GM23338 (cell line): ENCODE measurements around the gene NARS2. TPM values are rescaled to one million over a fixed set of nuclear protein-coding genes. Genes with fewer than 3 reads are reported as not detected.

ENCODE experiments used
- ATAC-seq: fragments of 200-7000 bp; cut with Tn5 transposase; 3 replicates; pipeline ENCODE4 v1.9.1; 2020
- DNase-seq: peaks from one replicate; pipeline ENCODE4 v3.0.0-alpha.2; 2015; ENCODE audit warnings: low spot score
- H2AFZ ChIP-seq: fragments of 200-600 bp; sonication (generic); 2 replicates; pipeline ENCODE4 v1.8.0; 2016; ENCODE audit warnings: antibody characterized with exemption, mild to moderate bottlenecking, moderate library complexity
- H3F3A ChIP-seq: fragments of 200-600 bp; sonication (generic); replicated peaks from 2 replicates; pipeline ENCODE4 v1.8.0; 2017; ENCODE audit warnings: antibody characterized with exemption, mixed run types, low read depth
- H3K27ac ChIP-seq: fragments of 200-600 bp; sonication (generic); 2 replicates; pipeline ENCODE4 v1.6.1; 2016; ENCODE audit warnings: low read depth
- H3K27me3 ChIP-seq: fragments of 200-600 bp; sonication (generic); 2 replicates; pipeline ENCODE4 v1.8.0; 2016; ENCODE audit warnings: mild to moderate bottlenecking, mixed run types, moderate library complexity; ENCODE audit not compliant: insufficient read depth
- H3K36me3 ChIP-seq: fragments of 200-600 bp; sonication (generic); 2 replicates; pipeline ENCODE4 v1.8.0; 2016; ENCODE audit warnings: mild to moderate bottlenecking; ENCODE audit not compliant: insufficient read depth
- H3K4me1 ChIP-seq: fragments of 200-600 bp; sonication (generic); 2 replicates; pipeline ENCODE4 v1.8.0; 2016; ENCODE audit warnings: mild to moderate bottlenecking, moderate library complexity; ENCODE audit not compliant: insufficient read depth
- H3K4me2 ChIP-seq: fragments of 200-600 bp; sonication (generic); 2 replicates; pipeline ENCODE4 v1.7.1; 2017; ENCODE audit warnings: mixed run types
- H3K4me3 ChIP-seq: fragments of 200-600 bp; sonication (generic); 2 replicates; pipeline ENCODE4 v1.6.1; 2016; ENCODE audit warnings: mixed run types
- H3K79me2 ChIP-seq: fragments of 200-600 bp; sonication (generic); replicated peaks from 2 replicates; pipeline ENCODE4 v1.8.0; 2017; ENCODE audit warnings: mild to moderate bottlenecking; ENCODE audit not compliant: insufficient read depth
- H3K9me2 ChIP-seq: fragments of 200-600 bp; sonication (generic); 2 replicates; pipeline ENCODE4 v1.8.0; 2017; ENCODE audit not compliant: insufficient read depth
- H4K20me1 ChIP-seq: fragments of 200-600 bp; sonication (generic); replicated peaks from 2 replicates; pipeline ENCODE4 v1.8.0; 2017; ENCODE audit warnings: mild to moderate bottlenecking; ENCODE audit not compliant: insufficient read depth
- H3K27ac Mint-ChIP-seq: 2 replicates; pipeline ENCODE4 v1.8.0; 2020; ENCODE audit warnings: inconsistent platforms, mild to moderate bottlenecking, moderate library complexity, mixed read lengths
- H3K27me3 Mint-ChIP-seq: 3 replicates; pipeline ENCODE4 v1.8.0; 2022; ENCODE audit warnings: low read depth, mild to moderate bottlenecking, moderate library complexity, mixed read lengths, inconsistent platforms; ENCODE audit not compliant: insufficient read depth, poor library complexity
- H3K36me3 Mint-ChIP-seq: 3 replicates; pipeline ENCODE4 v1.8.0; 2021; ENCODE audit warnings: low read depth, mild to moderate bottlenecking, inconsistent platforms, moderate library complexity, mixed read lengths
- H3K4me1 Mint-ChIP-seq: 3 replicates; pipeline ENCODE4 v1.8.0; 2020; ENCODE audit warnings: mild to moderate bottlenecking, inconsistent platforms, mixed read lengths
- H3K4me3 Mint-ChIP-seq: 3 replicates; pipeline ENCODE4 v1.8.0; 2021; ENCODE audit warnings: moderate library complexity, mild to moderate bottlenecking, inconsistent platforms, mixed read lengths
- H3K9me3 Mint-ChIP-seq: 3 replicates; pipeline ENCODE4 v1.8.0; 2020; ENCODE audit warnings: moderate library complexity, mild to moderate bottlenecking, inconsistent platforms, mixed read lengths
- CREB1 ChIP-seq: fragments of 250-450 bp; sonication (Bioruptor Pico); IDR thresholded peaks from 2 replicates; pipeline ENCODE4 v1.5.0; 2020; ENCODE audit warnings: low read depth, mild to moderate bottlenecking, moderate library complexity
- CTCF ChIP-seq, 2 experiments: fragments of 200-600 bp in 1 of 2; sonication (generic) in 1 of 2; conservative IDR thresholded peaks; 2 replicates each; pipeline versions ENCODE4 v1.5.1 to v1.6.1; 2016 to 2017; ENCODE audit warnings: antibody characterized with exemption in 2 of 2, low read depth in 2 of 2, mild to moderate bottlenecking in 2 of 2, moderate library complexity in 1 of 2
- ETS1 ChIP-seq: IDR thresholded peaks from 2 replicates; pipeline ENCODE4 v1.6.1; 2016; ENCODE audit warnings: antibody characterized with exemption
- EZH2 ChIP-seq: fragments of 200-600 bp; sonication (generic); IDR thresholded peaks from one replicate; pipeline ENCODE4 v1.8.0; 2017; ENCODE audit warnings: antibody characterized with exemption, mild to moderate bottlenecking, low read depth; ENCODE audit not compliant: unreplicated experiment
- EZH2phosphoT487 ChIP-seq: fragments of 200-600 bp; sonication (generic); IDR thresholded peaks from one replicate; pipeline ENCODE4 v1.8.1; 2018; ENCODE audit warnings: antibody characterized with exemption; ENCODE audit not compliant: unreplicated experiment
- JUNB ChIP-seq: IDR thresholded peaks from one replicate; pipeline ENCODE4 v1.6.1; 2016; ENCODE audit warnings: antibody characterized with exemption; ENCODE audit not compliant: unreplicated experiment
- NANOG ChIP-seq: IDR thresholded peaks from 2 replicates; pipeline ENCODE4 v1.6.1; 2016; ENCODE audit warnings: antibody characterized with exemption, borderline replicate concordance
- POLR2AphosphoS5 ChIP-seq: IDR thresholded peaks from 2 replicates; pipeline ENCODE4 v1.6.1; 2016; ENCODE audit warnings: antibody characterized with exemption, low read depth
- REST ChIP-seq: IDR thresholded peaks from one replicate; pipeline ENCODE4 v1.6.1; 2018; ENCODE audit warnings: antibody characterized with exemption; ENCODE audit not compliant: unreplicated experiment
- STAT1 ChIP-seq: IDR thresholded peaks from one replicate; pipeline ENCODE4 v1.6.1; 2016; ENCODE audit warnings: antibody characterized with exemption; ENCODE audit not compliant: unreplicated experiment
- ZNF114 ChIP-seq: fragments of 250-450 bp; sonication (Bioruptor Pico); IDR thresholded peaks from 2 replicates; pipeline ENCODE4 v1.5.0; 2020; ENCODE audit warnings: mild to moderate bottlenecking, moderate library complexity
- ZNF331 ChIP-seq: fragments of 250-450 bp; sonication (Bioruptor Pico); IDR thresholded peaks from 2 replicates; pipeline ENCODE4 v1.5.0; 2020; ENCODE audit warnings: low read depth, mild to moderate bottlenecking, moderate library complexity
- ZNF462 ChIP-seq: fragments of 250-450 bp; sonication (Bioruptor Pico); IDR thresholded peaks from 2 replicates; pipeline ENCODE4 v1.5.0; 2020; ENCODE audit warnings: mild to moderate bottlenecking, moderate library complexity
- polyA plus RNA-seq: library from polyadenylated mRNA; unstranded; fragments of >200 nt; fragmentation: Nextera tagmentation; extraction: Ambion mirVana; gene quantifications from 2 replicates; pipeline ENCODE4 v1.2.1, GENCODE V29; 2016
- total RNA-seq: library from RNA; depleted of rRNA; stranded (reverse); fragments of >200 nt; shearing (Covaris generic); gene quantifications from 2 replicates; pipeline ENCODE4 v1.2.3, GENCODE V29; 2014

NARS2 gene
- total and polyA plus RNA-seq, 2 experiments from 2014 or later = 45.7 to 62.0 TPM

- no peaks in the 10 kb centered on the region for H3K9me3 Mint-ChIP-seq
- no peak overlapping the region for H3K27ac Mint-ChIP-seq
- H3F3A ChIP-seq = no peaks in the 10 kb centered on the region
- no peak for ATAC-seq
- no peak overlapping the region for H3K4me3 ChIP-seq
- peaks cover 26% of the 10 kb centered on the region for H3K36me3 Mint-ChIP-seq
- H3K79me2 ChIP-seq = peaks cover 58% of the 10 kb centered on the region
- no peak overlapping the region for H3K4me3 Mint-ChIP-seq
- H3K36me3 ChIP-seq = peaks cover 5% of the 10 kb centered on the region; the same call in 1 of the 2 replicates
- H3K4me1 ChIP-seq = peaks cover 31% of the 10 kb centered on the region
- DNase-seq = no peak
- H3K4me1 Mint-ChIP-seq = peaks cover 38% of the 10 kb centered on the region
- H3K4me2 ChIP-seq = no peak overlapping the region
- no peak overlapping the region for H3K27ac ChIP-seq
- H2AFZ ChIP-seq = no peak overlapping the region
- H4K20me1 ChIP-seq = no peaks in the 10 kb centered on the region; the same call in 1 of the 2 replicates
- H3K27me3 ChIP-seq = no peaks in the 10 kb centered on the region
- H3K27me3 Mint-ChIP-seq = no peaks in the 10 kb centered on the region
- TF ChIP-seq EZH2phosphoT487 (no peak), STAT1 (no peak), CTCF (conservative IDR thresholded peaks at IDR 0.05; ENCODE audit: low read depth in 2 of 2) (no peak), POLR2AphosphoS5 (no peak), ZNF331 (CRISPR knock-in tag) (no peak), CREB1 (CRISPR knock-in tag) (no peak), EZH2 (no peak), REST (no peak), NANOG (no peak), ETS1 (no peak), ZNF114 (no peak), ZNF462 (CRISPR knock-in tag) (no peak), JUNB (no peak)
- H3K9me2 ChIP-seq = no peaks in the 10 kb centered on the region
Measured at GRCh38 chr11:78560153-78560552, 14.5 kb downstream of the NARS2 start.
